ENCODE results near the gene OTX2. TPM values are rescaled to one million over a fixed set of nuclear protein-coding genes. Genes with fewer than 3 reads are reported as not detected.

The OTX2 gene
- total RNA-seq, 1 donor from 2014 or later, result not detected

DNA sequence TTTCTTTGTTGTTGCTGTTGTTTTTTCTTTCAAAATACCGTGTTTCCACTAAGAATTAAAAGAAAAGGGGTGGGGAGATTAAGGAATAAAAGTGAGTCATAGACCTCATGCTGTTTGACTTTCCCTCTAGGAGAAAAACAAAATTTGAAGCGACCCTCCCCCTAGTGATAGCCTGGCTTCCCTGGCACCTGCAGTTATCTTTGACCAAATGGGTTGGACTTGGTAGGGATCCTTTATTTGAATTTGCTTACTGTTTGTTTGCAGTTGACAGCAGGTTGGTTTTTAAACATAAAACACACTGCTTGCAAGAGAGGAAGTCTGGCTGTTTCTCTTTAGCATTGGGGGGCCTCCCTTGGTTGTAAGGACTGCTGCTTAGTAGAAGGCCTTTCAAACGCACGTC, 14.0 kb downstream of the OTX2 start:
- DNase-seq (no peak), ATAC-seq (no peak)
- Histone ChIP-seq H3K4me1 (peaks cover 10% of the 10 kb centered on the region), H3K9me3 (no peaks in the 10 kb centered on the region), H3K27ac (no peak overlapping the region), H3K4me3 (no peak overlapping the region), H3K27me3 (ENCODE audit: low read depth) (peaks cover 94% of the 10 kb centered on the region), H3K36me3 (no peaks in the 10 kb centered on the region)
- intact Hi-C loops (cut with DNase I), result no loop called here
- TF ChIP-seq, protein P1, sequence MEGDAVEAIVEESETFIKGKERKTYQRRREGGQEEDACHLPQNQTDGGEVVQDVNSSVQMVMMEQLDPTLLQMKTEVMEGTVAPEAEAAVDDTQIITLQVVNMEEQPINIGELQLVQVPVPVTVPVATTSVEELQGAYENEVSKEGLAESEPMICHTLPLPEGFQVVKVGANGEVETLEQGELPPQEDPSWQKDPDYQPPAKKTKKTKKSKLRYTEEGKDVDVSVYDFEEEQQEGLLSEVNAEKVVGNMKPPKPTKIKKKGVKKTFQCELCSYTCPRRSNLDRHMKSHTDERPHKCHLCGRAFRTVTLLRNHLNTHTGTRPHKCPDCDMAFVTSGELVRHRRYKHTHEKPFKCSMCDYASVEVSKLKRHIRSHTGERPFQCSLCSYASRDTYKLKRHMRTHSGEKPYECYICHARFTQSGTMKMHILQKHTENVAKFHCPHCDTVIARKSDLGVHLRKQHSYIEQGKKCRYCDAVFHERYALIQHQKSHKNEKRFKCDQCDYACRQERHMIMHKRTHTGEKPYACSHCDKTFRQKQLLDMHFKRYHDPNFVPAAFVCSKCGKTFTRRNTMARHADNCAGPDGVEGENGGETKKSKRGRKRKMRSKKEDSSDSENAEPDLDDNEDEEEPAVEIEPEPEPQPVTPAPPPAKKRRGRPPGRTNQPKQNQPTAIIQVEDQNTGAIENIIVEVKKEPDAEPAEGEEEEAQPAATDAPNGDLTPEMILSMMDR (IDR thresholded peaks at IDR 0.05), result no peak

DNA sequence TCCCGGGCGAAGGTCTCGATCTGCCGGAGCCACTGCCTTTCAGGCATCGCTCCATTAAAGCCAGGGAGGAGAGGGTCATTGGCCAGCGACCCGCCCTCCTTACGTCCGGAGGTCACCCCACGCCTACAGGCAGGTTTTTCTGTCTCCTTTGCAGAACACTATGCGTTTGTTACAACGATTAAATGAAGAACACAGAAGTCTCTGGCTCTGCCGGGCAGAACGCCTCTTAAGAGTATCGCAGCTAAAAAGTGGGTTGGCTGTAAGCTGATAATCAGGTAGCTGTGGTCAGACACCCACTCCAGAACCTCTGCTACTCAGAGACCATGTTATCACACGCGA, 15.0 kb downstream of the OTX2 start:
- intact Hi-C loops (cut with DNase I), result no loop called here
- no peak for DNase-seq
- no peak overlapping the region for H3K27ac ChIP-seq
- H3K27me3 ChIP-seq (ENCODE audit: low read depth), result peaks cover 89% of the 10 kb centered on the region
- no peaks in the 10 kb centered on the region for H3K9me3 ChIP-seq
- H3K4me1 ChIP-seq, result peaks cover 10% of the 10 kb centered on the region
- no peaks in the 10 kb centered on the region for H3K36me3 ChIP-seq
- TF ChIP-seq, protein P1 (IDR thresholded peaks at IDR 0.05), result no peak
- ATAC-seq, result peak in 1 of 2 donors; percentile 22
- H3K4me3 ChIP-seq, result no peak overlapping the region

DNA sequence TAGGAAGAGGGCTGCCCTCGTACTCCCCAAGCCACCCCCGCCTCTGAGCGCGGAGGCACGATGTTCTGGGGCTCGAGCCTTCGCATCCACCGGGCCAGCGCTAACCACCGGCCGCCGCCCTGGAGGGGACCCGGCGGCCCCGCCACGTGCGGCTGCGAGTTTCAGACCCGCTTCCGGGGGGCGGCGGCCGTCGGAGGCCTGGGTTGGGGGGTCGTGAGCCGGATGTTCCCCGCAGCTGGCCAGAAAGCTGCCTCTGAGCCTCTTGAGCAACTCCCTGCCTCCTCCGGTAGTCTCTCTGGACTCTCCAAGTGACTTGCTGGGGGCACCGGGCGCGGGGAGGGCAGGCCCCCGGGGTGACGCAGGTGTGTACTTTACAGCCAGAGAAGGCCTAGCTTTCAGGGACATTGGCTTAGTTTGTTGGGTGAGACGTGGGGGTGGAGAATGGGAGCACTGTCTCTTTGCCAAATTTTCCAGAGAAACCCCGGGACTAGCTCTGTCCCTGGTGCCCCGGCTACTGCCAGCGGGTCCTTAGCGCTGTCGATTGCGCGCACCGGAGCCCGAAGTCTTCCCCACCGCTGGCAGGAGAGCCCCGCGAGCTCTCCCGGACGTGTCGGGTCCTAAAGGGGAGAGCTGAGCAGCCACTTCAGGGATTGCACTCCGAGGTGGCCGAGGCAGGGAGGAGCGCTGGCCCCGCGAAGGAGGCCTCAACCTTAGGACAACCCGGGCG, 15.6 kb downstream of the OTX2 start:
- Histone ChIP-seq H3K9me3 (no peaks in the 10 kb centered on the region), H3K27ac (no peak overlapping the region), H3K4me3 (no peak overlapping the region), H3K27me3 (ENCODE audit: low read depth) (peaks cover 86% of the 10 kb centered on the region), H3K4me1 (peaks cover 10% of the 10 kb centered on the region), H3K36me3 (no peaks in the 10 kb centered on the region)
- DNase-seq (no peak), ATAC-seq (peak; percentile 23 to 26)
- intact Hi-C loops (cut with DNase I), result no loop called here
- TF ChIP-seq, protein P1 (IDR thresholded peaks at IDR 0.05), result no peak

DNA sequence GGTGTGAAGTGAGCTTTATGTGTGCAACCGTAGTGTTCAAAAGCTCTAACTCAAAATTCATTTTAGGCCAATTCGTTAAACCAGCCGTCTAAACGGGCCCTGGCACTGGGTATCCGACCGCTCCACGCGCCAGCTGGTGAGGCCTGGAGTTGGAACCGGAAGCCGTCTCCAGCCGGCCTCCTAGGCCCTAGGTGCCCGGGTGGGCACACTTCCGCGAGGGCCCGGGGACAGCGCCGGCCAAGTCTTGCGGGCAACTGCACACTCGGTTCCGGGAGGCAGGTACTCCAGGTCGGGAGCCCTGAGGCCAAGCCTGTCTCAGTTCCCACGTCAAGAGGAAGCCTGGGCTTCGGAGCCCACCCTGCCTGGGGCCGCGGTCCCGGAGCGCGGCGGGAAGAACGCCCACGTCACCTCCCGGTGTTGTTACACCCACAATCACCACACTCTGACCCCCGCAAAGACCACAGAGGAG, 16.2 kb downstream of the OTX2 start:
- Histone ChIP-seq H3K4me3 (no peak overlapping the region), H3K27ac (no peak overlapping the region), H3K36me3 (no peaks in the 10 kb centered on the region), H3K27me3 (ENCODE audit: low read depth) (peaks cover 83% of the 10 kb centered on the region), H3K9me3 (no peaks in the 10 kb centered on the region), H3K4me1 (peaks cover 10% of the 10 kb centered on the region)
- intact Hi-C loops (cut with DNase I), result no loop called here
- no peak for ATAC-seq
- TF ChIP-seq, protein P1 (IDR thresholded peaks at IDR 0.05), result no peak
- no peak for DNase-seq

DNA sequence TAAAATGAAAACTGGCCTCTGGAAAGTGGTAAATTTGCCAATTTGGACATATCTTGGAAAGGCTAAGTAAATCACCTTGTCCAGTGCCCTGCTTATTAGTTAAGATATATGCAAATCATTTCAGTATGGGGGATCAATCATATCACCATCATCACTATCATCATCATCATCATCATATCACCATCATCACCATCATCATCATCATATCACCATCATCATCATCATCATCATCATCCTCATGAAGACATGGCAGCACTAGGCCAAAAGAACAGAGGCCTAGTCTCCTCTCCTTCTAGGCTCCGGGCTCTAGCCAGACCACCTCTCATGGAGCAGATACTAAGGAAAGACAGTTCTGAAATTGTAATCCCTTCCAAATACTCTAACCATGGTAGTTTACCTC, 20.3 kb downstream of the OTX2 start:
- intact Hi-C loops (cut with DNase I), result no loop called here
- no peak overlapping the region for H3K4me3 ChIP-seq
- no peak for ATAC-seq

More for the DNA sequence above, 20.3 kb downstream of the OTX2 start:
- no peaks in the 10 kb centered on the region for H3K9me3 ChIP-seq
- peaks cover 42% of the 10 kb centered on the region for H3K27me3 ChIP-seq (ENCODE audit: low read depth)
- no peaks in the 10 kb centered on the region for H3K4me1 ChIP-seq
- H3K27ac ChIP-seq, result no peak overlapping the region
- H3K36me3 ChIP-seq, result no peaks in the 10 kb centered on the region
- DNase-seq, result no peak
- TF ChIP-seq, protein P1 (IDR thresholded peaks at IDR 0.05), result no peak

Data from lower lobe of right lung (tissue), 2 donors.